ENCODE data around the gene ALG1. TPM values are rescaled to one million over a fixed set of nuclear protein-coding genes. Genes with fewer than 3 reads are reported as not detected.
A peak's percentile ranks its signal among the peaks of the same experiment; 100 is the strongest.

ALG1 gene
- total RNA-seq, 1 experiment from 2014 or later, result 36.2 TPM

DNA sequence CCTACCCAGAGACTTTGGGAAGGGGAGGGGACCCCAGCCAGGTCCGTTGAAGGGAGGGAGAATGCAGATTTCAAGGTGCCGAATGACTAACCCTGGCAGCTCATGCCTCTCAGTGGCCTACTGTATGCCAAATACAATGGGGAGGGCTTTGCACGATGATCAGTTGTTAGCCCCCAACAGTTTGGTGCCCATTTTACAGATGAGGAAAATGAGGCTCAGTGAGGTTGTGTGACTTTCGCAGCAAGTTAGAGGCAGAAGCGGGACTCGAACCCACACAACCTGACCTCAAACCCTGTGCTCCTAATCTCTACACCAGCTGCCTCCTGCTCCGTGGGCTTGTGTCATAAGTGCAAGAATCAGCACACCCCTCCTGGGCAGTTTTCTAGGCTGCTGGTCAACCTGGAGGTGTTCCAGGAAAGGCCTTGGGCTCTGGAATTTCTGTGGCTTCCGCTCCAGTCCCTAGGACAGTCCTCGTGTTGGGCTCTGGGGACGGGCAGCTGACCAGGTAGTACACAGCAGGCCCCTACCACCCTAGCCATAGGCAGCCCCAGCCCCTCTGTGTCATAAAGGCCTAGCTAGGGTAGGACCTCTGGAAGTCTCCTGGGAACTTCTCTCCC is 26.0 kb upstream of the ALG1 start:
- Histone ChIP-seq H3K9me3 (ENCODE audit: control insufficient read depth, low read depth, low read length) (no peaks in the 10 kb centered on the region), H3K14ac (ENCODE audit: insufficient read depth, low read length) (no peak overlapping the region), H2AK5ac (ENCODE audit: insufficient read length, low read length) (no peak overlapping the region), H2BK5ac (ENCODE audit: insufficient read length, low read length) (no peak overlapping the region), H2AFZ (ENCODE audit: low read length) (no peak overlapping the region), H3K4me1 (ENCODE audit: insufficient read depth, low read length) (no peaks in the 10 kb centered on the region), H4K8ac (replicated peaks; ENCODE audit: insufficient read length, low read depth, low read length) (no peak overlapping the region), H3T11ph (ENCODE audit: low read length) (no peak overlapping the region), H3K79me1 (ENCODE audit: insufficient read depth, low read depth, low read length, poor library complexity, severe bottlenecking) (no peaks in the 10 kb centered on the region), H2BK120ac (ENCODE audit: low read depth, low read length, poor library complexity, severe bottlenecking) (no peak overlapping the region), H3K4ac (ENCODE audit: low read depth, low read length) (no peak overlapping the region), H3K27me3 (ENCODE audit: insufficient read depth, low read length) (no peaks in the 10 kb centered on the region), H4K5ac (ENCODE audit: insufficient read length, low read depth, low read length) (no peak overlapping the region), H3K27ac (ENCODE audit: insufficient read length, low read depth, low read length) (no peak overlapping the region), H2BK20ac (ENCODE audit: low read depth, low read length, poor library complexity, severe bottlenecking) (no peak overlapping the region), H4K91ac (ENCODE audit: insufficient read length, low read depth, low read length) (no peak overlapping the region), H3K79me2 (ENCODE audit: insufficient read depth, low read length) (no peaks in the 10 kb centered on the region), H3K18ac (ENCODE audit: insufficient read length, low read depth, low read length) (no peak overlapping the region), H3K23me2 (ENCODE audit: insufficient read length, low read depth, low read length, poor library complexity, severe bottlenecking) (no peaks in the 10 kb centered on the region), H3K9ac (ENCODE audit: extremely low read depth, insufficient read length, low read length) (no peak overlapping the region), H3K56ac (ENCODE audit: insufficient read length, low read depth, low read length) (no peak overlapping the region), H3K23ac (ENCODE audit: insufficient read length, low read depth, low read length) (no peak overlapping the region), H2BK12ac (ENCODE audit: insufficient read length, low read depth, low read length) (no peak overlapping the region), H4K20me1 (ENCODE audit: control insufficient read depth, insufficient read depth, insufficient read length) (no peaks in the 10 kb centered on the region), H2BK15ac (ENCODE audit: low read depth, low read length) (no peak overlapping the region), H3K4me2 (ENCODE audit: insufficient read depth, insufficient read length, low read length) (no peak overlapping the region)
- Mint-ChIP-seq H3K36me3 (ENCODE audit: insufficient read depth in 1 of 3, low read depth in 3 of 3) (no peaks in the 10 kb centered on the region), H3K4me1 (peaks cover 4 to 9% of the 10 kb centered on the region in 2 experiments; a peak in 3 of 4 replicates), H3K27ac (peak overlapping the region in 1 of 3 experiments; percentile 79; a peak in 1 of 7 replicates), H3K27me3 (ENCODE audit: low read depth) (peaks cover 5% of the 10 kb centered on the region; the same call in 1 of the 2 replicates), H3K4me3 (no peak overlapping the region), H3K9me3 (no peaks in the 10 kb centered on the region)
- DNase-seq, result no peak
- no CpG with 5 or more reads among the region's 10 CpGs for WGBS (ENCODE audit: extremely low coverage, insufficient read length, low lambda C conversion rate)
- TF ChIP-seq, protein P1, sequence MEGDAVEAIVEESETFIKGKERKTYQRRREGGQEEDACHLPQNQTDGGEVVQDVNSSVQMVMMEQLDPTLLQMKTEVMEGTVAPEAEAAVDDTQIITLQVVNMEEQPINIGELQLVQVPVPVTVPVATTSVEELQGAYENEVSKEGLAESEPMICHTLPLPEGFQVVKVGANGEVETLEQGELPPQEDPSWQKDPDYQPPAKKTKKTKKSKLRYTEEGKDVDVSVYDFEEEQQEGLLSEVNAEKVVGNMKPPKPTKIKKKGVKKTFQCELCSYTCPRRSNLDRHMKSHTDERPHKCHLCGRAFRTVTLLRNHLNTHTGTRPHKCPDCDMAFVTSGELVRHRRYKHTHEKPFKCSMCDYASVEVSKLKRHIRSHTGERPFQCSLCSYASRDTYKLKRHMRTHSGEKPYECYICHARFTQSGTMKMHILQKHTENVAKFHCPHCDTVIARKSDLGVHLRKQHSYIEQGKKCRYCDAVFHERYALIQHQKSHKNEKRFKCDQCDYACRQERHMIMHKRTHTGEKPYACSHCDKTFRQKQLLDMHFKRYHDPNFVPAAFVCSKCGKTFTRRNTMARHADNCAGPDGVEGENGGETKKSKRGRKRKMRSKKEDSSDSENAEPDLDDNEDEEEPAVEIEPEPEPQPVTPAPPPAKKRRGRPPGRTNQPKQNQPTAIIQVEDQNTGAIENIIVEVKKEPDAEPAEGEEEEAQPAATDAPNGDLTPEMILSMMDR (conservative IDR thresholded peaks at IDR 0.05), result no peak
